HepG2 (cell line): ENCODE data around the gene ATG4B. TPM values are rescaled to one million over a fixed set of nuclear protein-coding genes. Genes with fewer than 3 reads are reported as not detected.

Experiments used
- ATAC-seq: fragments of 200-7000 bp; cut with Tn5 transposase; 3 replicates; pipeline ENCODE4 v1.9.1; 2020; ENCODE audit warnings: mild to moderate bottlenecking, moderate library complexity
- BruUV-seq: library from RNA; stranded (reverse); fragments of 400-500 nt; replicated peaks from 2 replicates; lab custom pipeline; 2021; lab: Mats Ljungman, UMichigan
- CTCF ChIA-PET: fragments of 300-600 bp; formaldehyde crosslinking; extraction: SDS; loops from one replicate; lab custom pipeline; 2021; ENCODE audit warnings: low total read pairs, inconsistent platforms, low intra/inter-chr PET ratio; lab: Yijun Ruan, JAX
- POLR2A ChIA-PET: fragments of 350-600 bp; sonication (Branson Sonifier 250); formaldehyde crosslinking; loops from one replicate; lab custom pipeline; 2020; ENCODE audit warnings: antibody characterized with exemption, inconsistent platforms; lab: Yijun Ruan, JAX
- DNase-seq: peaks from one replicate; pipeline ENCODE4 v3.0.0-alpha.2; 2015; ENCODE audit warnings: low spot score
- FAIRE-seq: peaks from 3 replicates; lab custom pipeline; 2011; peaks lifted over from hg19 to GRCh38; lab: Jason Lieb, UNC
- H2AFZ ChIP-seq: one replicate; pipeline ENCODE4 v1.6.1; 2011; ENCODE audit warnings: low read length, inconsistent platforms
- H3K27ac ChIP-seq: fragments of 300-600 bp; 3 replicates; pipeline ENCODE4 v1.8.0; 2011; ENCODE audit warnings: mixed run types, mild to moderate bottlenecking, mixed read lengths, low read length, inconsistent platforms; ENCODE audit not compliant: insufficient read depth; ENCODE audit errors: extremely low read length
- H3K27me3 ChIP-seq, 2 experiments: fragments of 200-600 bp in 1 of 2; 2 replicates in 1 of 2; 3 replicates in 1 of 2; pipeline versions ENCODE4 v1.6.0 to v1.8.0; 2011; ENCODE audit warnings: low read length in 2 of 2, mild to moderate bottlenecking in 2 of 2, moderate library complexity in 2 of 2, inconsistent platforms in 1 of 2; ENCODE audit not compliant: insufficient read depth in 2 of 2, control insufficient read depth in 1 of 2
- H3K36me3 ChIP-seq, 2 experiments: fragments of 200-600 bp in 1 of 2; replicated peaks in 1 of 2; 2 replicates in 1 of 2; 3 replicates in 1 of 2; pipeline versions ENCODE4 v1.5.1 to v1.8.0; 2011; ENCODE audit warnings: low read length in 2 of 2, inconsistent platforms in 1 of 2; ENCODE audit not compliant: insufficient read depth in 2 of 2, control insufficient read depth in 1 of 2
- H3K4me1 ChIP-seq: 2 replicates; pipeline ENCODE4 v1.5.1; 2012; ENCODE audit warnings: low read length, inconsistent platforms; ENCODE audit not compliant: insufficient read depth
- H3K4me2 ChIP-seq: 2 replicates; pipeline ENCODE4 v1.6.0; 2011; ENCODE audit warnings: low read depth, low read length, inconsistent platforms
- H3K4me3 ChIP-seq, 3 experiments: fragments of 200-600 bp in 1 of 3; sonication (generic), shearing (Covaris generic) in 1 of 3; replicated peaks in 1 of 3; 2 replicates each; pipeline ENCODE4 v1.5.1; 2011 to 2016; ENCODE audit warnings: low read length in 3 of 3, inconsistent platforms in 2 of 3, low read depth in 2 of 3, mild to moderate bottlenecking in 2 of 3, control low read depth in 1 of 3, mixed read lengths in 1 of 3; ENCODE audit not compliant: insufficient read depth in 1 of 3
- H3K79me2 ChIP-seq: one replicate; pipeline ENCODE4 v1.6.1; 2011; ENCODE audit warnings: low read length, inconsistent platforms; ENCODE audit not compliant: insufficient read depth
- H3K9ac ChIP-seq: 2 replicates; pipeline ENCODE4 v1.6.0; 2011; ENCODE audit warnings: mild to moderate bottlenecking, low read depth, low read length, inconsistent platforms; ENCODE audit not compliant: insufficient read depth
- H3K9me3 ChIP-seq: 2 replicates; pipeline ENCODE4 v1.5.1; 2012; ENCODE audit warnings: mild to moderate bottlenecking, low read length
- H4K20me1 ChIP-seq: 2 replicates; pipeline ENCODE4 v1.6.0; 2011; ENCODE audit warnings: inconsistent platforms, mild to moderate bottlenecking, low read length, moderate library complexity; ENCODE audit not compliant: insufficient read depth
- ARID2 ChIP-seq: sonication (generic); formaldehyde crosslinking; IDR thresholded peaks from 2 replicates; pipeline ENCODE4 v1.8.1; 2022; ENCODE audit warnings: mild to moderate bottlenecking, missing genetic modification reagents, borderline replicate concordance
- EP300 ChIP-seq, 3 experiments: sonication (generic) in 1 of 3; formaldehyde crosslinking in 1 of 3; IDR thresholded peaks; 2 replicates each; pipeline versions ENCODE4 v1.5.1 to v1.6.1; 2011 to 2020; ENCODE audit warnings: low read depth in 2 of 3, low read length in 2 of 3, borderline replicate concordance in 1 of 3, improper control_type of control experiment in 1 of 3, mild to moderate bottlenecking in 1 of 3, missing genetic modification reagents in 1 of 3, moderate library complexity in 1 of 3
- ETS1 ChIP-seq: sonication (generic); formaldehyde crosslinking; IDR thresholded peaks from 2 replicates; pipeline ENCODE4 v1.4.0; 2020; ENCODE audit warnings: missing genetic modification reagents
- FOSL2 ChIP-seq: sonication (generic); formaldehyde crosslinking; IDR thresholded peaks from 2 replicates; pipeline ENCODE4 v1.4.0; 2020; ENCODE audit warnings: missing genetic modification reagents
- FOXA1 ChIP-seq, 2 experiments: fragments of 450-650 bp in 1 of 2; sonication (generic) in 1 of 2; formaldehyde crosslinking in 1 of 2; IDR thresholded peaks; 2 replicates each; pipeline versions ENCODE4 v1.4.0 to v1.6.1; 2016 to 2020; ENCODE audit warnings: missing genetic modification reagents in 1 of 2
- HNRNPL ChIP-seq: fragments of 200-400 bp; formaldehyde crosslinking; IDR thresholded peaks from 2 replicates; pipeline ENCODE4 v1.6.1; 2017; ENCODE audit warnings: mild to moderate bottlenecking, low read depth, low read length
- ISL2 ChIP-seq: sonication (generic); formaldehyde crosslinking; IDR thresholded peaks from 2 replicates; pipeline ENCODE4 v1.5.0; 2020; ENCODE audit warnings: missing genetic modification reagents
- NCOA1 ChIP-seq: sonication (generic); formaldehyde crosslinking; IDR thresholded peaks from 2 replicates; pipeline ENCODE4 v1.9.0; 2021; ENCODE audit warnings: missing genetic modification reagents
- PRMT3 ChIP-seq: sonication (generic); formaldehyde crosslinking; IDR thresholded peaks from 2 replicates; pipeline ENCODE4 v1.8.1; 2022; ENCODE audit warnings: low read depth, mild to moderate bottlenecking, moderate library complexity, missing genetic modification reagents, borderline replicate concordance
- RXRB ChIP-seq: IDR thresholded peaks from 2 replicates; pipeline ENCODE4 v1.6.1; 2016; ENCODE audit warnings: borderline replicate concordance, missing genetic modification reagents, missing compliant biosample characterization
- SMAD9 ChIP-seq: sonication (generic); formaldehyde crosslinking; IDR thresholded peaks from 2 replicates; pipeline ENCODE4 v1.5.1; 2020; ENCODE audit warnings: mild to moderate bottlenecking, missing genetic modification reagents
- TAF15 ChIP-seq: fragments of 200-400 bp; formaldehyde crosslinking; IDR thresholded peaks from one replicate; pipeline ENCODE4 v1.6.1; 2018; ENCODE audit warnings: mild to moderate bottlenecking, low read depth, low read length; ENCODE audit not compliant: poor library complexity, severe bottlenecking
- TOE1 ChIP-seq: sonication (generic); formaldehyde crosslinking; IDR thresholded peaks from 2 replicates; pipeline ENCODE4 v1.4.0; 2020; ENCODE audit warnings: mild to moderate bottlenecking, missing genetic modification reagents
- ZFP41 ChIP-seq: sonication (generic); formaldehyde crosslinking; IDR thresholded peaks from 2 replicates; pipeline ENCODE4 v1.4.0; 2020; ENCODE audit warnings: mild to moderate bottlenecking, missing genetic modification reagents, borderline replicate concordance
- ZKSCAN1 ChIP-seq: fragments of 150-350 bp; IDR thresholded peaks from 2 replicates; pipeline ENCODE4 v1.6.1; 2014; ENCODE audit warnings: low read length
- ZNF121 ChIP-seq: sonication (generic); formaldehyde crosslinking; IDR thresholded peaks from 2 replicates; pipeline ENCODE4 v1.5.0; 2020; ENCODE audit warnings: mild to moderate bottlenecking, missing genetic modification reagents
- ZNF512B ChIP-seq: sonication (generic); formaldehyde crosslinking; IDR thresholded peaks from 2 replicates; pipeline ENCODE4 v1.5.1; 2020; ENCODE audit warnings: missing genetic modification reagents, mild to moderate bottlenecking, borderline replicate concordance
- ZNF597 ChIP-seq: sonication (generic); formaldehyde crosslinking; IDR thresholded peaks from 2 replicates; pipeline ENCODE4 v1.5.0; 2020; ENCODE audit warnings: missing genetic modification reagents
- ZNF660 ChIP-seq: sonication (generic); formaldehyde crosslinking; IDR thresholded peaks from 2 replicates; pipeline ENCODE4 v1.5.1; 2020; ENCODE audit warnings: mild to moderate bottlenecking, low read depth, missing genetic modification reagents, borderline replicate concordance
- ZNF7 ChIP-seq: IDR thresholded peaks from 2 replicates; pipeline ENCODE4 v1.6.1; 2016; ENCODE audit warnings: missing biosample characterization, missing genetic modification reagents
- ZNF782 ChIP-seq: sonication (generic); formaldehyde crosslinking; IDR thresholded peaks from 2 replicates; pipeline ENCODE4 v1.4.0; 2020; ENCODE audit warnings: missing genetic modification reagents, mild to moderate bottlenecking, borderline replicate concordance
- WGBS: methylation state at CpG from one replicate; pipeline ENCODE4 v1.1.6; 2017; ENCODE audit warnings: low lambda C conversion rate; 5-methylcytosine and 5-hydroxymethylcytosine counted together
- in situ Hi-C: cut with HindIII; loops from 2 replicates; pipeline ENCODE4 v1.10.0; 2017; ENCODE audit warnings: low pct_unique_long_range_greater_than_20kb; ENCODE audit not compliant: extremely low pct_ligation_motif_present
- intact Hi-C: fragments of 100-400 bp; cut with micrococcal nuclease; formaldehyde crosslinking; loops from one replicate; pipeline ENCODE4 v1.10.0; 2022; ENCODE audit not compliant: unreplicated experiment
- polyA plus RNA-seq, 8 experiments: library from polyadenylated mRNA; depleted of rRNA in 3 of 8; stranded (reverse) in 7 of 8; unstranded in 1 of 8; fragments of >200 nt; fragmentation: Illumina TruSeq in 4 of 8; extraction: Trizol in 4 of 8; gene quantifications; 2 replicates each; pipeline versions ENCODE4 v1.2.1 to v1.2.3, GENCODE V29; 2011 to 2016; ENCODE audit warnings: low read depth in 4 of 8, missing spikeins in 1 of 8, mixed read lengths in 1 of 8; ENCODE audit not compliant: insufficient read depth in 1 of 8
- total RNA-seq, 5 experiments: library from RNA; depleted of rRNA; stranded (reverse); fragments of >200 nt; fragmentation: Illumina TruSeq; extraction: Trizol; gene quantifications; 2 replicates each; pipeline ENCODE4 v1.2.3, GENCODE V29; 2016; ENCODE audit warnings: low read depth in 1 of 5

The ATG4B gene
- total and polyA plus RNA-seq, 2 of the 13 experiments (the other 11 are each of a cell fraction or from before 2014, with no cell fraction given) = 95.5 to 239 TPM

- no peak for FAIRE-seq
- peaks cover 25% of the 10 kb centered on the region for H3K79me2 ChIP-seq
- ChIA-PET CTCF (no interaction called here), POLR2A (interaction anchor here (0.6 to 7.5 kb wide), 14 partner anchors 11 to 386 kb away, joined by 3 to 234 read pairs (median 7); partner anchors contain the start of genes ATG4B, D2HGDH, DTYMK and NEU4)
- WGBS = 6% methylated on average over 17 of the region's 17 CpGs
- H3K27me3 ChIP-seq = no peaks in the 10 kb centered on the region
- no peak overlapping the region for H2AFZ ChIP-seq
- peaks cover 18% of the 10 kb centered on the region; the same call in 1 of the 2 replicates for H4K20me1 ChIP-seq
- intact Hi-C loops (loop anchor here (1.0 kb wide), 1 partner anchor 15 kb away; the partner anchor contains the start of gene DTYMK), in situ Hi-C loops (no loop called here)
- peak overlapping the region; percentile 98 for H3K4me2 ChIP-seq
- peaks cover 5% of the 10 kb centered on the region; the same call in 1 of the 2 replicates for H3K9me3 ChIP-seq
- H3K36me3 ChIP-seq = peaks cover 10 to 15% of the 10 kb centered on the region in 2 experiments
- peaks cover 35% of the 10 kb centered on the region for H3K4me1 ChIP-seq
- H3K4me3 ChIP-seq = peak overlapping the region; percentile 65 to 81 (median 75)
- BruUV-seq = no TSS peak
- no peak for DNase-seq
- peak overlapping the region; percentile 100 for H3K9ac ChIP-seq
- ATAC-seq = no peak
- H3K27ac ChIP-seq = peak overlapping the region; percentile 98
- TF ChIP-seq SMAD9 (0 out of 2 replicates have a peak, but pooled peaks have one; percentile 68), ZNF7 (CRISPR knock-in tag) (no peak), ARID2 (peak; percentile 93), ZNF660 (CRISPR knock-in tag) (no peak), ZNF597 (CRISPR knock-in tag) (no peak), HNRNPL (no peak; the same call in 1 of the 2 replicates), ZKSCAN1 (no peak), FOSL2 (CRISPR knock-in tag) (peak; percentile 20), ISL2 (CRISPR knock-in tag) (no peak), EP300 (IDR thresholded peaks at IDR 0.05; ENCODE audit: low read depth in 2 of 2, low read length in 2 of 2) (no peak), EP300 (CRISPR knock-in tag; IDR thresholded peaks at IDR 0.05; ENCODE audit: borderline replicate concordance) (no peak), ETS1 (CRISPR knock-in tag) (no peak), TAF15 (no peak), ZFP41 (CRISPR knock-in tag) (no peak), ZNF782 (CRISPR knock-in tag) (no peak), FOXA1 (IDR thresholded peaks at IDR 0.05) (no peak), FOXA1 (CRISPR knock-in tag; IDR thresholded peaks at IDR 0.05) (0 out of 2 replicates have a peak, but pooled peaks have one; percentile 6), TOE1 (CRISPR knock-in tag) (no peak), ZNF121 (CRISPR knock-in tag) (no peak), NCOA1 (peak; percentile 64; the same call in 1 of the 2 replicates), ZNF512B (CRISPR knock-in tag) (no peak), RXRB (no peak), PRMT3 (no peak)
Observed at GRCh38 chr2:241701149-241701398, 63.6 kb downstream of the ATG4B start.
